SK-N-SH treated with all-trans-retinoic acid at 6 μM for 48 hours (cell line): ENCODE measurements around the gene B3GAT3.
"Not testable (repeated sequence)": the region's sequence is repeated elsewhere in the genome, so short reads cannot be mapped to it uniquely, and the experiment has no call there.

Source experiments
- ATAC-seq: fragments of 200-7000 bp; cut with Tn5 transposase; 3 replicates; pipeline ENCODE4 v1.9.1; 2020; ENCODE audit warnings: mild to moderate bottlenecking, moderate library complexity
- ARNTL ChIP-seq: fragments of 450-650 bp; formaldehyde crosslinking; IDR thresholded peaks from 2 replicates; pipeline ENCODE4 v1.5.0; 2020; ENCODE audit warnings: low read depth, mild to moderate bottlenecking, moderate library complexity, borderline replicate concordance
- BACH2 ChIP-seq: fragments of 250-450 bp; sonication (Bioruptor Pico); IDR thresholded peaks from 2 replicates; pipeline ENCODE4 v1.9.0; 2021; ENCODE audit warnings: mild to moderate bottlenecking, borderline replicate concordance
- CREB5 ChIP-seq: fragments of 250-450 bp; sonication (Bioruptor Pico); IDR thresholded peaks from 2 replicates; pipeline ENCODE4 v1.5.1; 2020; ENCODE audit warnings: low read depth, mild to moderate bottlenecking, moderate library complexity
- CSDC2 ChIP-seq: fragments of 250-450 bp; sonication (Bioruptor Pico); IDR thresholded peaks from 2 replicates; pipeline ENCODE4 v1.5.0; 2020; ENCODE audit warnings: mild to moderate bottlenecking, moderate library complexity
- CSRNP3 ChIP-seq: fragments of 250-450 bp; sonication (Bioruptor Pico); IDR thresholded peaks from 2 replicates; pipeline ENCODE4 v1.5.1; 2021; ENCODE audit warnings: mild to moderate bottlenecking, moderate library complexity
- ESRRG ChIP-seq: fragments of 250-450 bp; sonication (Bioruptor Pico); IDR thresholded peaks from 2 replicates; pipeline ENCODE4 v1.6.1; 2021; ENCODE audit warnings: mild to moderate bottlenecking
- GLIS3 ChIP-seq: fragments of 250-450 bp; sonication (Bioruptor Pico); IDR thresholded peaks from 2 replicates; pipeline ENCODE4 v1.5.0; 2020; ENCODE audit warnings: mild to moderate bottlenecking, moderate library complexity
- ISL1 ChIP-seq: fragments of 250-450 bp; sonication (Bioruptor Pico); IDR thresholded peaks from 2 replicates; pipeline ENCODE4 v2.1.2; 2022; ENCODE audit warnings: mild to moderate bottlenecking, moderate library complexity
- OSR1 ChIP-seq: fragments of 250-450 bp; sonication (Bioruptor Pico); IDR thresholded peaks from 2 replicates; pipeline ENCODE4 v1.8.0; 2022; ENCODE audit warnings: moderate library complexity, mild to moderate bottlenecking, inconsistent platforms
- PATZ1 ChIP-seq: fragments of 250-450 bp; sonication (Bioruptor Pico); IDR thresholded peaks from 2 replicates; pipeline ENCODE4 v1.8.0; 2020; ENCODE audit warnings: mild to moderate bottlenecking, moderate library complexity, borderline replicate concordance
- POU6F1 ChIP-seq: fragments of 250-450 bp; sonication (Bioruptor Pico); IDR thresholded peaks from 2 replicates; pipeline ENCODE4 v1.8.0; 2021; ENCODE audit warnings: low read depth, mild to moderate bottlenecking, moderate library complexity, borderline replicate concordance
- RARB ChIP-seq: fragments of 250-450 bp; sonication (Bioruptor Pico); IDR thresholded peaks from 2 replicates; pipeline ENCODE4 v1.8.0; 2021; ENCODE audit warnings: mild to moderate bottlenecking, moderate library complexity
- SNAI2 ChIP-seq: fragments of 250-450 bp; sonication (Bioruptor Pico); IDR thresholded peaks from 2 replicates; pipeline ENCODE4 v1.5.0; 2020; ENCODE audit warnings: mild to moderate bottlenecking, moderate library complexity
- TCF4 ChIP-seq: fragments of 250-450 bp; sonication (Bioruptor Pico); IDR thresholded peaks from 2 replicates; pipeline ENCODE4 v1.8.0; 2021; ENCODE audit warnings: mild to moderate bottlenecking, moderate library complexity, borderline replicate concordance
- TOX ChIP-seq: fragments of 250-450 bp; sonication (Bioruptor Pico); IDR thresholded peaks from 2 replicates; pipeline ENCODE4 v1.8.0; 2021; ENCODE audit warnings: mild to moderate bottlenecking, moderate library complexity, borderline replicate concordance
- TSHZ2 ChIP-seq: fragments of 250-450 bp; sonication (Bioruptor Pico); IDR thresholded peaks from 2 replicates; pipeline ENCODE4 v1.5.0; 2020; ENCODE audit warnings: mild to moderate bottlenecking, moderate library complexity
- ZC3H10 ChIP-seq: fragments of 250-450 bp; sonication (Bioruptor Pico); IDR thresholded peaks from 2 replicates; pipeline ENCODE4 v1.5.1; 2021; ENCODE audit warnings: mild to moderate bottlenecking, moderate library complexity
- ZFP3 ChIP-seq: fragments of 250-450 bp; sonication (Bioruptor Pico); IDR thresholded peaks from 2 replicates; pipeline ENCODE4 v1.5.0; 2020; ENCODE audit warnings: mild to moderate bottlenecking, moderate library complexity
- ZFP30 ChIP-seq: fragments of 450-650 bp; formaldehyde crosslinking; IDR thresholded peaks from 2 replicates; pipeline ENCODE4 v1.5.0; 2022; ENCODE audit warnings: mild to moderate bottlenecking, moderate library complexity
- ZNF70 ChIP-seq: fragments of 450-650 bp; formaldehyde crosslinking; IDR thresholded peaks from 2 replicates; pipeline ENCODE4 v1.5.0; 2020; ENCODE audit warnings: mild to moderate bottlenecking, moderate library complexity
- ZNF8 ChIP-seq: fragments of 450-650 bp; formaldehyde crosslinking; IDR thresholded peaks from 2 replicates; pipeline ENCODE4 v1.5.0; 2020; ENCODE audit warnings: mild to moderate bottlenecking, moderate library complexity

The B3GAT3 gene

GRCh38 chr11:62621027-62621566, 689 bp downstream of the B3GAT3 start:
- no peak for ATAC-seq
- no peak for TF ChIP-seq BACH2 (CRISPR knock-in tag)
- TF ChIP-seq SNAI2 (CRISPR knock-in tag), result no peak
- TF ChIP-seq TSHZ2 (CRISPR knock-in tag), result no peak
- no peak for TF ChIP-seq POU6F1
- no peak for TF ChIP-seq CSRNP3 (CRISPR knock-in tag)
- no peak for TF ChIP-seq CSDC2
- no peak for TF ChIP-seq ISL1 (CRISPR knock-in tag)
- no peak for TF ChIP-seq TOX (CRISPR knock-in tag)
- TF ChIP-seq GLIS3 (CRISPR knock-in tag), result no peak
- TF ChIP-seq ZNF8 (CRISPR knock-in tag), result no peak
- no peak for TF ChIP-seq OSR1
- TF ChIP-seq ESRRG, result no peak
- TF ChIP-seq ZC3H10, result no peak
- TF ChIP-seq TCF4 (CRISPR knock-in tag), result no peak
- no peak for TF ChIP-seq ARNTL (CRISPR knock-in tag)
- TF ChIP-seq RARB (CRISPR knock-in tag), result no peak
- TF ChIP-seq ZFP30, result no peak
- no peak for TF ChIP-seq PATZ1 (CRISPR knock-in tag)
- TF ChIP-seq ZNF70 (CRISPR knock-in tag), result no peak
- TF ChIP-seq ZFP3, result no peak

GRCh38 chr11:62616957-62617356, 4.8 kb downstream of the B3GAT3 start:
- ATAC-seq, result not testable (repeated sequence)

- no peak for ATAC-seq
- TF ChIP-seq RARB (CRISPR knock-in tag) (no peak), TOX (CRISPR knock-in tag) (no peak), SNAI2 (CRISPR knock-in tag) (no peak), ZNF70 (CRISPR knock-in tag) (no peak), ZFP3 (no peak), ISL1 (CRISPR knock-in tag) (no peak), BACH2 (CRISPR knock-in tag) (no peak), CSRNP3 (CRISPR knock-in tag) (no peak), CREB5 (CRISPR knock-in tag) (no peak)
Observed at GRCh38 chr11:62615521-62615920, 6.3 kb downstream of the B3GAT3 start.
